H1 (cell line): Measurements from ENCODE around the gene TP53BP2. TPM values are rescaled to one million over a fixed set of nuclear protein-coding genes. Genes with fewer than 3 reads are reported as not detected.

ENCODE experiments used
- CTCF ChIA-PET: fragments of 300-600 bp; sonication (Branson Sonifier 250); formaldehyde crosslinking; loops from one replicate; lab custom pipeline; 2021; ENCODE audit not compliant: partially characterized antibody; lab: Charles Lee
- POLR2A ChIA-PET: fragments of 300-600 bp; sonication (Branson Sonifier 250); formaldehyde crosslinking; loops from one replicate; lab custom pipeline; 2021; ENCODE audit warnings: inconsistent platforms; ENCODE audit not compliant: partially characterized antibody; lab: Charles Lee
- DNase-seq, 2 experiments: peaks; one replicate each; pipeline versions ENCODE4 v3.0.0 to v3.0.0-alpha.2; 2010 to 2022; ENCODE audit warnings: low spot score in 2 of 2, low read depth in 1 of 2, mixed read lengths in 1 of 2
- FAIRE-seq: peaks from 2 replicates; lab custom pipeline; 2011; peaks lifted over from hg19 to GRCh38; lab: Jason Lieb, UNC
- H2AFZ ChIP-seq: 2 replicates; pipeline ENCODE4 v1.8.1; 2012; ENCODE audit warnings: low read length, inconsistent platforms
- H2AK5ac ChIP-seq: 2 replicates; pipeline ENCODE4 v1.6.1; 2013; ENCODE audit warnings: low read depth, low read length
- H2BK120ac ChIP-seq: replicated peaks from 2 replicates; pipeline ENCODE3; 2013; ENCODE audit warnings: low read depth, low read length, inconsistent platforms
- H2BK12ac ChIP-seq: 2 replicates; pipeline ENCODE4 v1.6.1; 2013; ENCODE audit warnings: low read depth, low read length
- H2BK15ac ChIP-seq: 2 replicates; pipeline ENCODE4 v1.6.1; 2013; ENCODE audit warnings: low read length
- H2BK20ac ChIP-seq: 2 replicates; pipeline ENCODE4 v1.6.1; 2013; ENCODE audit warnings: low read length
- H2BK5ac ChIP-seq: 2 replicates; pipeline ENCODE4 v1.6.1; 2013; ENCODE audit warnings: low read depth, low read length
- H3K14ac ChIP-seq: 2 replicates; pipeline ENCODE4 v1.6.1; 2013; ENCODE audit warnings: inconsistent platforms; ENCODE audit not compliant: insufficient read length
- H3K18ac ChIP-seq: 2 replicates; pipeline ENCODE4 v1.6.1; 2013; ENCODE audit warnings: low read length; ENCODE audit errors: extremely low read depth
- H3K23ac ChIP-seq: 2 replicates; pipeline ENCODE4 v1.6.1; 2013; ENCODE audit warnings: inconsistent platforms; ENCODE audit not compliant: insufficient read length
- H3K23me2 ChIP-seq: 2 replicates; pipeline ENCODE4 v1.6.1; 2013; ENCODE audit warnings: low read depth, low read length
- H3K27ac ChIP-seq: 2 replicates; pipeline ENCODE4 v1.6.1; 2011; ENCODE audit warnings: low read depth, low read length, inconsistent platforms
- H3K27me3 ChIP-seq, 4 experiments: replicated peaks in 1 of 4; 1 replicate in 1 of 4; 2 replicates in 3 of 4; pipeline versions ENCODE4 v1.6.1 to v1.8.1; 2011 to 2013; ENCODE audit warnings: low read length in 3 of 4, mild to moderate bottlenecking in 3 of 4, inconsistent platforms in 2 of 4, mixed read lengths in 2 of 4, moderate library complexity in 1 of 4; ENCODE audit not compliant: control insufficient read depth in 3 of 4, insufficient read depth in 3 of 4; ENCODE audit errors: extremely low read depth in 1 of 4
- H3K36me3 ChIP-seq, 4 experiments: 2 replicates each; pipeline versions ENCODE4 v1.6.1 to v1.8.1; 2011 to 2013; ENCODE audit warnings: mild to moderate bottlenecking in 4 of 4, low read length in 3 of 4, moderate library complexity in 2 of 4, control low read depth in 1 of 4, inconsistent platforms in 1 of 4; ENCODE audit not compliant: insufficient read depth in 4 of 4, control insufficient read depth in 2 of 4
- H3K4ac ChIP-seq: replicated peaks from 2 replicates; pipeline ENCODE3; 2013; ENCODE audit warnings: low read length, low read depth, mixed read lengths, inconsistent platforms; ENCODE audit not compliant: insufficient read length
- H3K4me1 ChIP-seq, 4 experiments: replicated peaks in 1 of 4; 1 replicate in 1 of 4; 2 replicates in 3 of 4; pipeline versions ENCODE4 v1.6.1 to v1.8.1; 2011 to 2013; ENCODE audit warnings: low read length in 3 of 4, inconsistent platforms in 2 of 4, mixed read lengths in 1 of 4; ENCODE audit not compliant: insufficient read depth in 4 of 4, control insufficient read depth in 3 of 4
- H3K4me2 ChIP-seq, 2 experiments: 2 replicates each; pipeline versions ENCODE4 v1.6.1 to v1.8.1; 2011 to 2013; ENCODE audit warnings: low read depth in 2 of 2, low read length in 2 of 2, control low read depth in 1 of 2, inconsistent platforms in 1 of 2, mild to moderate bottlenecking in 1 of 2; ENCODE audit not compliant: insufficient read depth in 1 of 2
- H3K4me3 ChIP-seq, 4 experiments: fragments of 200-600, 300-600 bp in 1 of 4; sonication (generic), shearing (Covaris generic), sonication (Bioruptor Twin) in 1 of 4; 2 replicates each; pipeline versions ENCODE4 v1.5.1 to v1.8.1; 2011 to 2016; ENCODE audit warnings: low read length in 4 of 4, low read depth in 3 of 4, control low read depth in 2 of 4, inconsistent platforms in 2 of 4, mild to moderate bottlenecking in 2 of 4, mixed read lengths in 1 of 4, moderate library complexity in 1 of 4; ENCODE audit not compliant: insufficient read depth in 2 of 4; ENCODE audit errors: extremely low read depth in 1 of 4
- H3K56ac ChIP-seq: replicated peaks from 2 replicates; pipeline ENCODE3; 2013; ENCODE audit warnings: low read depth, mild to moderate bottlenecking, mixed read lengths, low read length, inconsistent platforms; ENCODE audit not compliant: insufficient read length
- H3K79me1 ChIP-seq: 2 replicates; pipeline ENCODE4 v1.6.1; 2013; ENCODE audit warnings: low read depth, low read length, control low read depth
- H3K79me2 ChIP-seq, 2 experiments: 2 replicates each; pipeline versions ENCODE4 v1.6.1 to v1.8.1; 2012 to 2013; ENCODE audit warnings: low read length in 2 of 2, mild to moderate bottlenecking in 2 of 2, inconsistent platforms in 1 of 2; ENCODE audit not compliant: insufficient read depth in 2 of 2, control insufficient read depth in 1 of 2
- H3K9ac ChIP-seq, 4 experiments: replicated peaks in 1 of 4; 1 replicate in 1 of 4; 2 replicates in 3 of 4; pipeline versions ENCODE4 v1.6.1 to v1.8.1; 2011 to 2013; ENCODE audit warnings: low read depth in 3 of 4, low read length in 3 of 4, control low read depth in 2 of 4, mild to moderate bottlenecking in 2 of 4, moderate library complexity in 2 of 4, inconsistent platforms in 1 of 4; ENCODE audit errors: extremely low read depth in 1 of 4
- H3K9me3 ChIP-seq, 2 experiments: 2 replicates each; pipeline versions ENCODE4 v1.6.1 to v1.8.1; 2012 to 2013; ENCODE audit warnings: mild to moderate bottlenecking in 2 of 2, moderate library complexity in 2 of 2, control low read depth in 1 of 2, inconsistent platforms in 1 of 2, low read depth in 1 of 2, low read length in 1 of 2, mixed read lengths in 1 of 2; ENCODE audit not compliant: insufficient read depth in 2 of 2
- H4K20me1 ChIP-seq, 2 experiments: replicated peaks in 1 of 2; 2 replicates each; pipeline versions ENCODE3 to v1.8.1; 2011 to 2013; ENCODE audit warnings: inconsistent platforms in 2 of 2, low read length in 2 of 2, mild to moderate bottlenecking in 1 of 2; ENCODE audit not compliant: insufficient read depth in 2 of 2, control insufficient read depth in 1 of 2
- H4K5ac ChIP-seq: 2 replicates; pipeline ENCODE4 v1.6.1; 2013; ENCODE audit warnings: low read length, low read depth, mixed read lengths, inconsistent platforms; ENCODE audit not compliant: insufficient read length
- H4K8ac ChIP-seq: 2 replicates; pipeline ENCODE4 v1.8.0; 2013; ENCODE audit warnings: mild to moderate bottlenecking, moderate library complexity, low read length, inconsistent platforms; ENCODE audit not compliant: insufficient read depth; ENCODE audit errors: extremely low read depth
- H4K91ac ChIP-seq: replicated peaks from 2 replicates; pipeline ENCODE3; 2013; ENCODE audit warnings: low read length, mixed read lengths, inconsistent platforms; ENCODE audit not compliant: insufficient read length
- BACH1 ChIP-seq: IDR thresholded peaks from 2 replicates; pipeline ENCODE4 v1.6.1; 2012; ENCODE audit warnings: low read length, improper control_type of control experiment
- CTBP2 ChIP-seq: IDR thresholded peaks from 2 replicates; pipeline ENCODE4 v1.7.0; 2011; ENCODE audit warnings: borderline replicate concordance, mild to moderate bottlenecking, moderate library complexity, mixed read lengths, low read length; ENCODE audit not compliant: insufficient read depth, insufficient read length
- HDAC2 ChIP-seq, 2 experiments: fragments of 300-600 bp in 1 of 2; sonication (generic) in 1 of 2; IDR thresholded peaks; 2 replicates each; pipeline ENCODE4 v1.6.1; 2011 to 2012; ENCODE audit warnings: low read depth in 2 of 2, low read length in 2 of 2, mild to moderate bottlenecking in 2 of 2, moderate library complexity in 2 of 2, borderline replicate concordance in 1 of 2, inconsistent platforms in 1 of 2
- JUN ChIP-seq: IDR thresholded peaks from 2 replicates; pipeline ENCODE4 v1.6.1; 2011; ENCODE audit warnings: low read depth, mild to moderate bottlenecking, improper control_type of control experiment, low read length
- NRF1 ChIP-seq: IDR thresholded peaks from 2 replicates; pipeline ENCODE4 v1.6.1; 2011; ENCODE audit warnings: mild to moderate bottlenecking, low read depth, low read length, improper control_type of control experiment
- PHF8 ChIP-seq: fragments of 200-600 bp; sonication (generic); conservative IDR thresholded peaks from 2 replicates; pipeline ENCODE4 v1.7.1; 2012; ENCODE audit warnings: low read depth, mild to moderate bottlenecking, inconsistent platforms, low read length, moderate library complexity
- RFX5 ChIP-seq: IDR thresholded peaks from 2 replicates; pipeline ENCODE4 v1.6.1; 2011; ENCODE audit warnings: low read depth, low read length, improper control_type of control experiment, borderline replicate concordance
- RNF2 ChIP-seq: fragments of 200-900, 300-1000 bp; sonication (generic); IDR thresholded peaks from 2 replicates; pipeline ENCODE4 v1.7.1; 2016; ENCODE audit warnings: borderline replicate concordance, low read depth, mild to moderate bottlenecking, antibody characterized with exemption, low read length; ENCODE audit not compliant: poor library complexity, severe bottlenecking; ENCODE audit errors: missing control alignments
- SIN3A ChIP-seq, 2 experiments: IDR thresholded peaks in 1 of 2; conservative IDR thresholded peaks in 1 of 2; 2 replicates each; pipeline ENCODE4 v1.6.1; 2011 to 2012; ENCODE audit warnings: low read length in 2 of 2, improper control_type of control experiment in 1 of 2, low read depth in 1 of 2, mild to moderate bottlenecking in 1 of 2
- SIX5 ChIP-seq: IDR thresholded peaks from 2 replicates; pipeline ENCODE4 v1.6.1; 2011; ENCODE audit warnings: mild to moderate bottlenecking, low read depth, low read length
- SRF ChIP-seq: IDR thresholded peaks from 2 replicates; pipeline ENCODE4 v1.6.1; 2011; ENCODE audit warnings: mild to moderate bottlenecking, low read depth, low read length, moderate library complexity
- SUZ12 ChIP-seq: fragments of 200-600 bp; sonication (generic); IDR thresholded peaks from 2 replicates; pipeline ENCODE4 v1.6.1; 2012; ENCODE audit warnings: mild to moderate bottlenecking, inconsistent platforms, low read length, moderate library complexity, mixed read lengths
- TAF1 ChIP-seq: IDR thresholded peaks from 2 replicates; pipeline ENCODE4 v1.6.1; 2011; ENCODE audit warnings: mild to moderate bottlenecking, low read depth, low read length
- WGBS, 2 experiments: shearing (Covaris generic) in 1 of 2; methylation state at CpG; one replicate each; pipeline versions ENCODE4 v1.1.6 to v1.1.7; 2013 to 2015; ENCODE audit warnings: low lambda C conversion rate in 2 of 2, mixed read lengths in 2 of 2, inconsistent platforms in 1 of 2, low coverage in 1 of 2, missing lambda C conversion rate in 1 of 2; ENCODE audit not compliant: insufficient replicate concordance in 2 of 2, insufficient coverage in 1 of 2, insufficient read length in 1 of 2; ENCODE audit errors: extremely low coverage in 1 of 2, missing lambda C conversion rate in 1 of 2; 5-methylcytosine and 5-hydroxymethylcytosine counted together
- polyA plus RNA-seq, 7 experiments: library from polyadenylated mRNA; depleted of rRNA in 3 of 7; stranded (reverse) in 5 of 7; unstranded in 2 of 7; fragments of >200 nt in 5 of 7; fragments of 200-250 nt in 2 of 7; gene quantifications; 1 replicate in 5 of 7; 2 replicates in 1 of 7; 4 replicates in 1 of 7; pipeline versions ENCODE4 v1.2.1 to v1.2.3, GENCODE V29; 2011 to 2013; ENCODE audit warnings: missing spikeins in 2 of 7, mixed read lengths in 2 of 7
- total RNA-seq: library from RNA; stranded (reverse); fragmentation: NEBNext Ultra II Directional; extraction: Animal tissue kit (Norgen Biotek cat#: 25700); gene quantifications from 2 replicates; pipeline ENCODE4 v1.2.1, GENCODE V29; 2021

TP53BP2 gene
- total and polyA plus RNA-seq, 2 of the 8 experiments (the other 6 are each of a cell fraction or from before 2014, with no cell fraction given): 18.0 to 38.7 TPM

DNA sequence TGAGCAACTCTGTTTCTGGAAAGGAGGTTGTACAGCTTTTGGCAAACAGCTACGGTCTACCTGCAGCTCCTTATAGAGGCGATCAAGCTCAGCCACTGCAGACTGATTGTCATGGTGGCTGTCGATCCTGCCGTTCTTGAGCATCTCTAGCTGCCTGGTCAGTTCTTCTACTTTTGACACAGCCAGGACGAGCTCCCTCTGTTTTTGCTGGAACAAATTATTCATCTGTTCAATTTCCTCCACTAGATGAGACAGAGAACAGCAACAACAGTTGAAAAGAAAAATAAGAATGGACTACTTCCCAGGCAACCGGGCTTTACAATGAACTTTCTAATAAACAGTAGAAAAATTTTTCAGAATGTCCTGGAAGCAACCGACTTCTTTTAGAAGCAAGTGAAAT lies 42.5 kb downstream of the TP53BP2 start:
- H3K79me2 ChIP-seq: no peaks in the 10 kb centered on the region; a peak in 1 of 4 replicates
- H2AK5ac ChIP-seq: no peak overlapping the region
- H3K27ac ChIP-seq: no peak overlapping the region
- no peak overlapping the region for H2AFZ ChIP-seq
- H3K9ac ChIP-seq: no peak overlapping the region
- peaks cover 0 to 2% of the 10 kb centered on the region in 2 experiments; a peak in 2 of 4 replicates for H3K9me3 ChIP-seq
- H3K4me2 ChIP-seq: no peak overlapping the region
- ChIA-PET CTCF (interaction anchor here (0.7 to 1.6 kb wide), 5 partner anchors 8 to 53 kb away, joined by 3 to 4 read pairs (median 3); no protein-coding TSS in a partner anchor), POLR2A (no interaction called here)
- peaks cover 0 to 1% of the 10 kb centered on the region in 2 experiments for H4K20me1 ChIP-seq
- peaks cover 25 to 78% (median 55%) of the 10 kb centered on the region in 4 experiments for H3K36me3 ChIP-seq
- H3K23ac ChIP-seq: no peak overlapping the region
- no peak overlapping the region for H2BK5ac ChIP-seq
- H3K18ac ChIP-seq: no peak overlapping the region
- H3K4me1 ChIP-seq: no peaks in the 10 kb centered on the region
- no peaks in the 10 kb centered on the region for H3K23me2 ChIP-seq
- no peak for DNase-seq
- H3K27me3 ChIP-seq: peaks cover 0 to 1% (median 0%) of the 10 kb centered on the region in 4 experiments; a peak in 1 of 7 replicates
- H4K91ac ChIP-seq: no peak overlapping the region
- H4K5ac ChIP-seq: no peak overlapping the region
- no peak overlapping the region for H2BK120ac ChIP-seq
- no peak overlapping the region for H2BK12ac ChIP-seq
- H4K8ac ChIP-seq: no peak overlapping the region
- H3K4ac ChIP-seq: no peak overlapping the region
- 92% methylated on average over 7 of the region's 7 CpGs; no CpG with 5 or more reads in 1 of the 2 experiments for WGBS, 2 experiments
- H2BK20ac ChIP-seq: no peak overlapping the region
- no peak overlapping the region for H2BK15ac ChIP-seq
- H3K79me1 ChIP-seq: no peaks in the 10 kb centered on the region
- H3K56ac ChIP-seq: no peak overlapping the region
- no peak for FAIRE-seq
- no peak overlapping the region for H3K4me3 ChIP-seq
- no peak overlapping the region for H3K14ac ChIP-seq
- TF ChIP-seq JUN (no peak), NRF1 (no peak), TAF1 (no peak), CTBP2 (no peak), SIN3A (conservative IDR thresholded peaks at IDR 0.05 in 1 of 2, IDR thresholded peaks at IDR 0.05 in 1 of 2; ENCODE audit: low read depth in 1 of 2, low read length in 2 of 2) (no peak), SUZ12 (no peak), BACH1 (no peak), RFX5 (no peak), RNF2 (no peak), PHF8 (no peak), SRF (no peak), HDAC2 (IDR thresholded peaks at IDR 0.05; ENCODE audit: borderline replicate concordance in 1 of 2, low read depth in 2 of 2, low read length in 2 of 2) (no peak), SIX5 (no peak)
